A549 (cell line): ENCODE results near the gene SMOC1. TPM values are rescaled to one million over a fixed set of nuclear protein-coding genes. Genes with fewer than 3 reads are reported as not detected.

ENCODE experiments used
- ATAC-seq, 2 experiments: fragments of 200-7000 bp in 1 of 2; fragments of >200 bp in 1 of 2; cut with Nextera tagmentation in 1 of 2; cut with Tn5 transposase in 1 of 2; 3 replicates each; pipeline versions ENCODE4 v1.8.0 to v1.9.1; 2018 to 2020; ENCODE audit warnings: mild to moderate bottlenecking in 1 of 2, moderate library complexity in 1 of 2
- CTCF ChIA-PET: fragments of 300-600 bp; sonication (Branson Sonifier 250); formaldehyde crosslinking; extraction: SDS; loops from one replicate; lab custom pipeline; 2021; ENCODE audit warnings: antibody characterized with exemption, inconsistent platforms; lab: Yijun Ruan, JAX
- POLR2A ChIA-PET: fragments of 350-600 bp; formaldehyde crosslinking; extraction: SDS; loops from one replicate; lab custom pipeline; 2021; ENCODE audit warnings: antibody characterized with exemption, inconsistent platforms; lab: Yijun Ruan, JAX
- DNase-seq, 2 experiments: peaks; one replicate each; pipeline versions ENCODE4 v3.0.0 to v3.0.0-alpha.2; 2011 to 2016; ENCODE audit warnings: low read depth in 1 of 2, low spot score in 1 of 2
- FAIRE-seq: peaks from 2 replicates; lab custom pipeline; 2011; peaks lifted over from hg19 to GRCh38; lab: Jason Lieb, UNC
- H3K27ac ChIP-seq, 2 experiments: fragments of >200 bp; sonication (Bioruptor Twin); formaldehyde crosslinking; 3 replicates each; pipeline ENCODE4 v1.5.1; 2016 to 2017
- H3K4me1 ChIP-seq: fragments of >200 bp; sonication (Bioruptor Twin); formaldehyde crosslinking; 3 replicates; pipeline ENCODE4 v1.6.1; 2016
- H3K4me2 ChIP-seq: fragments of >200 bp; sonication (Bioruptor Twin); formaldehyde crosslinking; 3 replicates; pipeline ENCODE4 v1.6.1; 2016
- H3K4me3 ChIP-seq: fragments of >200 bp; sonication (Bioruptor Twin); formaldehyde crosslinking; 3 replicates; pipeline ENCODE4 v1.5.1; 2016
- H3K9me3 ChIP-seq: fragments of >200 bp; sonication (Bioruptor Twin); formaldehyde crosslinking; 3 replicates; pipeline ENCODE4 v1.6.1; 2016
- BCL3 ChIP-seq: fragments of >200 bp; sonication (Bioruptor Twin); formaldehyde crosslinking; IDR thresholded peaks from 3 replicates; pipeline ENCODE4 v1.6.1; 2016
- CEBPB ChIP-seq, 2 experiments: fragments of >200 bp in 1 of 2; sonication (Bioruptor Twin) in 1 of 2; formaldehyde crosslinking in 1 of 2; IDR thresholded peaks; 2 replicates each; pipeline ENCODE4 v1.6.1; 2012 to 2016
- CHD4 ChIP-seq: fragments of 200-600 bp; sonication (generic); IDR thresholded peaks from 2 replicates; pipeline ENCODE4 v1.6.1; 2016; ENCODE audit warnings: antibody characterized with exemption, mild to moderate bottlenecking, borderline replicate concordance
- EHMT2 ChIP-seq: fragments of 200-600 bp; sonication (generic); IDR thresholded peaks from 2 replicates; pipeline ENCODE4 v1.6.1; 2016; ENCODE audit warnings: antibody characterized with exemption, low read depth, mild to moderate bottlenecking, moderate library complexity
- ELK1 ChIP-seq: fragments of 150-350 bp; IDR thresholded peaks from 2 replicates; pipeline ENCODE4 v1.6.1; 2014; ENCODE audit warnings: low read depth, mild to moderate bottlenecking, low read length
- ESRRA ChIP-seq: fragments of 150-350 bp; IDR thresholded peaks from 2 replicates; pipeline ENCODE4 v1.6.1; 2014; ENCODE audit warnings: mild to moderate bottlenecking, low read length, borderline replicate concordance
- FOSB ChIP-seq: fragments of 250-450 bp; sonication (Bioruptor Pico); IDR thresholded peaks from 2 replicates; pipeline ENCODE4 v1.5.0; 2020; ENCODE audit warnings: mild to moderate bottlenecking, moderate library complexity
- FOSL2 ChIP-seq, 2 experiments: fragments of 450-650 bp in 1 of 2; fragments of >200 bp in 1 of 2; sonication (Bioruptor Twin) in 1 of 2; formaldehyde crosslinking; IDR thresholded peaks; 2 replicates each; pipeline versions ENCODE4 v1.5.0 to v1.6.1; 2016 to 2020; ENCODE audit warnings: mild to moderate bottlenecking in 1 of 2, moderate library complexity in 1 of 2
- FOXS1 ChIP-seq: fragments of 250-450 bp; sonication (Bioruptor Pico); IDR thresholded peaks from 2 replicates; pipeline ENCODE4 v1.5.0; 2020; ENCODE audit warnings: mild to moderate bottlenecking, moderate library complexity
- HDAC2 ChIP-seq: fragments of 200-600 bp; sonication (generic); IDR thresholded peaks from 2 replicates; pipeline ENCODE4 v1.6.1; 2016
- HMGXB4 ChIP-seq: fragments of 250-450 bp; sonication (Bioruptor Pico); IDR thresholded peaks from 2 replicates; pipeline ENCODE4 v1.5.0; 2021; ENCODE audit warnings: mild to moderate bottlenecking, moderate library complexity, borderline replicate concordance
- HOXA7 ChIP-seq: fragments of 250-450 bp; sonication (Bioruptor Pico); IDR thresholded peaks from 2 replicates; pipeline ENCODE4 v1.5.0; 2020; ENCODE audit warnings: mild to moderate bottlenecking, moderate library complexity
- JUN ChIP-seq, 2 experiments: fragments of >200 bp; sonication (Bioruptor Twin); formaldehyde crosslinking; IDR thresholded peaks; 2 replicates in 1 of 2; 3 replicates in 1 of 2; pipeline ENCODE4 v1.6.1; 2016 to 2017
- MYC ChIP-seq: IDR thresholded peaks from 2 replicates; pipeline ENCODE4 v1.6.1; 2012; ENCODE audit warnings: mild to moderate bottlenecking, inconsistent platforms, low read length, improper control_type of control experiment, borderline replicate concordance
- NFE2L2 ChIP-seq: fragments of 150-350 bp; conservative IDR thresholded peaks from 2 replicates; pipeline ENCODE4 v1.6.1; 2014; ENCODE audit warnings: low read length
- NR3C1 ChIP-seq: fragments of >200 bp; sonication (Bioruptor Twin); formaldehyde crosslinking; IDR thresholded peaks from 3 replicates; pipeline ENCODE4 v1.6.1; 2017
- RARB ChIP-seq: fragments of 250-450 bp; sonication (Bioruptor Pico); IDR thresholded peaks from 2 replicates; pipeline ENCODE4 v1.8.0; 2021; ENCODE audit warnings: mild to moderate bottlenecking, moderate library complexity
- SMC3 ChIP-seq: fragments of >200 bp; sonication (Bioruptor Twin); formaldehyde crosslinking; IDR thresholded peaks from 3 replicates; pipeline ENCODE4 v1.6.1; 2018; ENCODE audit warnings: inconsistent platforms
- SREBF2 ChIP-seq: fragments of 450-650 bp; IDR thresholded peaks from 2 replicates; pipeline ENCODE4 v1.6.1; 2014; ENCODE audit warnings: mild to moderate bottlenecking, moderate library complexity
- ZC3H11A ChIP-seq: fragments of 450-650 bp; IDR thresholded peaks from 2 replicates; pipeline ENCODE4 v1.6.1; 2014; ENCODE audit warnings: antibody characterized with exemption, mild to moderate bottlenecking
- ZFP36 ChIP-seq: fragments of 450-650 bp; IDR thresholded peaks from 2 replicates; pipeline ENCODE4 v1.6.1; 2014; ENCODE audit warnings: borderline replicate concordance; ENCODE audit not compliant: partially characterized antibody
- WGBS: methylation state at CpG from one replicate; pipeline ENCODE4 v1.1.6; 2017; ENCODE audit errors: missing lambda C conversion rate; 5-methylcytosine and 5-hydroxymethylcytosine counted together
- polyA plus RNA-seq, 4 experiments: library from polyadenylated mRNA; depleted of rRNA in 3 of 4; stranded (reverse); fragments of >200 nt; fragmentation: RNase III in 1 of 4; extraction: RNeasy Plus Mini Kit Qiagen cat#74134 plus additional on column Dnase treatment in 1 of 4; gene quantifications; 2 replicates in 3 of 4; 3 replicates in 1 of 4; pipeline ENCODE4 v1.2.3, GENCODE V29; 2011 to 2017

Gene SMOC1
- polyA plus RNA-seq, 2 of the 4 experiments (the other 2 are of a cell fraction), result 12.2 to 18.4 TPM

GRCh38 chr14:69854598-69854997 is 24.6 kb upstream of the SMOC1 start:
- no peak for ATAC-seq

GRCh38 chr14:69855180-69855832 is 23.9 kb upstream of the SMOC1 start:
- DNase-seq (no peak), ATAC-seq (0 out of 6 replicates have a peak, but pooled peaks of 1 of the 2 experiments have one; percentile 40), FAIRE-seq (no peak)
- CTCF ChIA-PET, result interaction anchor here (1.1 kb wide), 1 partner anchor 173 kb away, joined by 4 read pairs; no protein-coding TSS in a partner anchor
- WGBS, result 6% methylated on average over 8 of the region's 8 CpGs
- POLR2A ChIA-PET, result no interaction called here
- H3K4me2 ChIP-seq, result peak overlapping the region; percentile 16; the same call in 1 of the 3 replicates
- H3K4me3 ChIP-seq, result no peak overlapping the region
- H3K27ac ChIP-seq, result no peak overlapping the region
- TF ChIP-seq MYC (no peak), FOSB (CRISPR knock-in tag) (no peak), NFE2L2 (no peak), HOXA7 (CRISPR knock-in tag) (no peak), HMGXB4 (CRISPR knock-in tag) (no peak), HDAC2 (no peak), ZC3H11A (no peak), NR3C1 (no peak), CHD4 (no peak), ESRRA (no peak), BCL3 (no peak), RARB (CRISPR knock-in tag) (no peak), SMC3 (no peak), FOXS1 (CRISPR knock-in tag) (no peak), CEBPB (IDR thresholded peaks at IDR 0.05) (no peak), ZFP36 (no peak)
- H3K9me3 ChIP-seq, result no peaks in the 10 kb centered on the region
- no peaks in the 10 kb centered on the region; the same call in 2 of the 3 replicates for H3K4me1 ChIP-seq

More at GRCh38 chr14:69854598-69854997, 24.6 kb upstream of the SMOC1 start:
- WGBS, result 35% methylated on average over 2 of the region's 2 CpGs
- Histone ChIP-seq H3K4me2 (no peak overlapping the region), H3K27ac (no peak overlapping the region), H3K4me1 (no peaks in the 10 kb centered on the region; the same call in 2 of the 3 replicates), H3K9me3 (no peaks in the 10 kb centered on the region), H3K4me3 (no peak overlapping the region)
- TF ChIP-seq ELK1, result no peak
- no peak for TF ChIP-seq HOXA7 (CRISPR knock-in tag)
- TF ChIP-seq JUN (IDR thresholded peaks at IDR 0.05), result no peak
- TF ChIP-seq SREBF2, result no peak
- no peak for TF ChIP-seq EHMT2
- no peak for TF ChIP-seq FOSL2 (IDR thresholded peaks at IDR 0.05)
- no peak for TF ChIP-seq FOSL2 (CRISPR knock-in tag; IDR thresholded peaks at IDR 0.05)
- POLR2A ChIA-PET, result no interaction called here
- DNase-seq (no peak), FAIRE-seq (no peak)
- CTCF ChIA-PET, result interaction anchor here (1.3 to 1.5 kb wide), 2 partner anchors 9 to 174 kb away, joined by 3 read pairs; no protein-coding TSS in a partner anchor
